SK-N-MC (cell line): ENCODE results near the gene ZFHX2.

ENCODE experiments used
- EZH2 ChIP-seq: fragments of 200-600 bp; sonication (generic); IDR thresholded peaks from one replicate; pipeline ENCODE4 v1.6.1; 2017; ENCODE audit warnings: antibody characterized with exemption
- POLR2AphosphoS5 ChIP-seq: IDR thresholded peaks from 2 replicates; pipeline ENCODE4 v1.6.1; 2012; ENCODE audit warnings: mild to moderate bottlenecking, low read depth, low read length, borderline replicate concordance

DNA sequence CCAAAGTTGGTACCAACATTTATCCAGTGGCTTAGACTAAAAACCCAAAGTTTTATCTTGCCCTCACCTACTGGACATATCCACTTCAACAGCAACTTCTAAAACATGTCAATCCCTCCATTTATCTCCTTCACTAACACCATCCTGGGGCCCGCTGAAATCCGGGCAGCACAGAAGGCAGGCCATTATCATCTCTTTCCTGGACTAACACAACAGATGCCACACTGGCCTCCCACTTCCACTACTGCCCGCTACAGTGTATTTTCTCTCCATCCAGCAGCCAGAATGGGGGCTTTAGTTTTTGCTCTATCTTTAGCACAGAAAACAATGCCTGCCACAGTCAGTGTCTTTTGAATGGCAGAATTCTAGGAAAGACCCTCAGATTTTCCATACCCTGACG is 15.6 kb downstream of the ZFHX2 start:
- TF ChIP-seq EZH2 (no peak), POLR2AphosphoS5 (no peak)
